Endothelial cell (in vitro differentiated cells): Measurements from ENCODE around the gene ARHGEF4. TPM values are rescaled to one million over a fixed set of nuclear protein-coding genes. Genes with fewer than 3 reads are reported as not detected.

ENCODE experiments used
- DNase-seq: peaks from one replicate; pipeline ENCODE4 v3.0.0; 2021; ENCODE audit warnings: low spot score
- H3K27ac Mint-ChIP-seq: one replicate; pipeline ENCODE4 v1.8.0; 2021; ENCODE audit warnings: mixed read lengths, inconsistent platforms; ENCODE audit not compliant: unreplicated experiment
- H3K27me3 Mint-ChIP-seq: one replicate; pipeline ENCODE4 v1.8.0; 2021; ENCODE audit warnings: mild to moderate bottlenecking, moderate library complexity, mixed read lengths, inconsistent platforms; ENCODE audit not compliant: unreplicated experiment
- H3K36me3 Mint-ChIP-seq: one replicate; pipeline ENCODE4 v1.8.0; 2021; ENCODE audit warnings: mild to moderate bottlenecking, low read depth, mixed read lengths, inconsistent platforms; ENCODE audit not compliant: unreplicated experiment
- H3K4me1 Mint-ChIP-seq: one replicate; pipeline ENCODE4 v1.8.0; 2021; ENCODE audit warnings: mild to moderate bottlenecking, mixed read lengths, inconsistent platforms; ENCODE audit not compliant: unreplicated experiment
- H3K4me3 Mint-ChIP-seq: one replicate; pipeline ENCODE4 v1.8.0; 2021; ENCODE audit warnings: mild to moderate bottlenecking, mixed read lengths, inconsistent platforms; ENCODE audit not compliant: unreplicated experiment
- H3K9me3 Mint-ChIP-seq: one replicate; pipeline ENCODE4 v1.8.0; 2021; ENCODE audit warnings: mixed read lengths, inconsistent platforms; ENCODE audit not compliant: unreplicated experiment
- total RNA-seq: library from RNA; stranded (reverse); fragmentation: NEBNext Ultra II Directional; extraction: Animal tissue kit (Norgen Biotek cat#: 25700); gene quantifications from one replicate; pipeline ENCODE4 v1.2.1, GENCODE V29; 2021; ENCODE audit not compliant: unreplicated experiment
- TF ChIP-seq, protein P1 (sequence below): fragments of 200-600 bp; sonication (generic); IDR thresholded peaks from one replicate; pipeline ENCODE4 v1.5.0; 2021; ENCODE audit warnings: antibody characterized with exemption; ENCODE audit not compliant: unreplicated experiment

ARHGEF4 gene
- total RNA-seq, 1 donor from 2014 or later = 10.3 TPM

DNA sequence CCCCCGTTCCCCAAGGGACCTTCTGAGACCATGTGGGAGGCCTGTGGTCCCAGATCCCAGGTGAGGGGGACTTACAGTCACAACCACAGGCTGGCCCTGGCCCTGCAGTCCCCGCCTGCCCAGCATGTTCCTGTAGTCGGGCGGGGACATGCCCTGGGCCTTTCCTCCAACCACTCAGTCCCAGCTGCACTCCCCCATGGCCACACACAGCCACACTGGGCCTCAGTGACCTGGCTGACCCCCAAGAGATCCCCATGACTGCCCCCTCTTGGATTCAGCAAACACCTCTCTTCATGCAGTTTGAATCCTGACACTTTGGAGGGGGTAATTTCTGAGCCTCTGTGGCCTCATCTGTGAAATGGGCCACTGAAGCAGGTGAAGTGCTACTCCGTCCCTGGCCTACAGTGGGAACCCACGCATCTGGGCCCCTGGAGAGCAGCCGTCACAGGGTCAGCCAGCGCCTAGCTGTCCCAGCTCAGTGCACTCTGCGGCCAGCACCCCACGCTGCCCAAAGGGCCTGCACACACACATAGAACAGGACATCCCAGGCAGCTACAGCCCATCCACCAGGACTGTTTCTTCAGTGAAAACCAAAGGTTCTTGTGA is 12.7 kb upstream of the ARHGEF4 start:
- DNase-seq = no peak
- no peak overlapping the region for H3K27ac Mint-ChIP-seq

DNA sequence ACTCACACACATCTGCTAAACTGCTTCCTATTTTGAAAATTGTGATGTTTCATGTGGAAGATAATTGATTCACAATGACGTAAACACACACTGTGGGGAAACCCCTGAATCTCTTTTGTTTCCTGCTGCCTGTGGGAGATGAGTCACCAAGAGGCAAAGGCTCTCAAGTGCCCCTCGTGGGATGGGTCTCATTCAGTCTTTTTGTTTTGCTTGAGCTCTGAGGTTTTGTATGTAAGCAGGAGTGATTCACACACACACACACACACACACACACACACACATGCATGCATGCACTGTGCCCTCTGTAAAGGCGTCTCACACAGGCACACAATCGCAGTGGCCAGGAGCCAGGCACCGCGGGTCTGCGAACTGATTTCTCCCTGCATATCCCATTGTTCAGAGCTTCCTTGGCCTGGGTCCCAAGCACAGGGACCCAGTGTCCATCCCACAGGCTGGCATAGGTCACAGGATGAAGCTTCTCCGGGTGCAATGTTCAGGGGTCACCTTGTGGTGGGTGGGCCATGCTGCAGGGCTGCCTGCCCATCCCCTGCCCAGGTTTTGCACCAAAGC is 12.1 kb upstream of the ARHGEF4 start:
- Mint-ChIP-seq H3K4me3 (no peak overlapping the region), H3K27ac (no peak overlapping the region), H3K9me3 (no peaks in the 10 kb centered on the region), H3K27me3 (peaks cover 6% of the 10 kb centered on the region), H3K36me3 (no peaks in the 10 kb centered on the region), H3K4me1 (peaks cover 4% of the 10 kb centered on the region)
- TF ChIP-seq, protein P1, sequence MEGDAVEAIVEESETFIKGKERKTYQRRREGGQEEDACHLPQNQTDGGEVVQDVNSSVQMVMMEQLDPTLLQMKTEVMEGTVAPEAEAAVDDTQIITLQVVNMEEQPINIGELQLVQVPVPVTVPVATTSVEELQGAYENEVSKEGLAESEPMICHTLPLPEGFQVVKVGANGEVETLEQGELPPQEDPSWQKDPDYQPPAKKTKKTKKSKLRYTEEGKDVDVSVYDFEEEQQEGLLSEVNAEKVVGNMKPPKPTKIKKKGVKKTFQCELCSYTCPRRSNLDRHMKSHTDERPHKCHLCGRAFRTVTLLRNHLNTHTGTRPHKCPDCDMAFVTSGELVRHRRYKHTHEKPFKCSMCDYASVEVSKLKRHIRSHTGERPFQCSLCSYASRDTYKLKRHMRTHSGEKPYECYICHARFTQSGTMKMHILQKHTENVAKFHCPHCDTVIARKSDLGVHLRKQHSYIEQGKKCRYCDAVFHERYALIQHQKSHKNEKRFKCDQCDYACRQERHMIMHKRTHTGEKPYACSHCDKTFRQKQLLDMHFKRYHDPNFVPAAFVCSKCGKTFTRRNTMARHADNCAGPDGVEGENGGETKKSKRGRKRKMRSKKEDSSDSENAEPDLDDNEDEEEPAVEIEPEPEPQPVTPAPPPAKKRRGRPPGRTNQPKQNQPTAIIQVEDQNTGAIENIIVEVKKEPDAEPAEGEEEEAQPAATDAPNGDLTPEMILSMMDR = no peak
- no peak for DNase-seq

More for the DNA sequence above, 12.7 kb upstream of the ARHGEF4 start:
- Mint-ChIP-seq H3K9me3 (no peaks in the 10 kb centered on the region), H3K4me1 (peaks cover 4% of the 10 kb centered on the region), H3K4me3 (no peak overlapping the region), H3K36me3 (no peaks in the 10 kb centered on the region), H3K27me3 (peaks cover 6% of the 10 kb centered on the region)
- TF ChIP-seq, protein P1 = no peak

DNA sequence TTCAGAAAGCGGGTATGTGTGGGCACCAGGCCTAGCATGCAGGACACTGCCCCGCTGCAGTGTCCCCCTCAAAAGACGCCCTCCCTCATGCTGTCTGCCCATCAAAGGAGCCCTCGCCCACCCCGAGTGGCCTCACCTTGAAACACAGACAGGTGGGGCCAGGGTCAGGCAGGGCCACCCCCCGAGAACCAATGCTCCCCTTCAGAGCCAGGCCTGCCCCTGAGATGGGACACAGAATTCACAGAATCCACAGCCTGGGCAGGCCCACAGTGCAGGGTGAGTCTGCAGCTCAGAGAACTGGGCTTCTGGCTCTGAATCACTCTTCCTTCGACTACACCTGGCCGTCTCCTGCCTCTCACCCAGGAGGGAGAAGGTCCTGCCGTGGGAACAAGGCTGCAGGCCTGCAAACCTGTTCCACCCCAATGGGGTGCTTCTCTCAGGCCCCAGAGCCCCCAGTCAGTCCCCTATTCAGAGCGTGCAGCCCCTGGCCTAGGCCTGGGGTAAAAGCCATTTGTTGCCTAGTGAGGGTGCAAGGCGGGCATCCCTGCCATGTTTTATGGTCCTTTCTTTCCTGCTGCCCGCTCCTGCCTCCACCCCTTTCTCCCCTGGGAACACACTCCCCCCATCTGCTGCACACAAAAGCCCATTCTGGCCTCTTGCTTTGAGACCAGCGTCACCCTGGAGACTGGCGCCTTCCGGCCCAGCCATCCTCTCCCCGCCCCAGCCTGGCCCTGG is 11.3 kb upstream of the ARHGEF4 start:
- Mint-ChIP-seq H3K36me3 (no peaks in the 10 kb centered on the region), H3K4me1 (peaks cover 4% of the 10 kb centered on the region), H3K27ac (no peak overlapping the region), H3K4me3 (no peak overlapping the region), H3K27me3 (peaks cover 8% of the 10 kb centered on the region), H3K9me3 (no peaks in the 10 kb centered on the region)
- TF ChIP-seq, protein P1 = no peak
- no peak for DNase-seq

DNA sequence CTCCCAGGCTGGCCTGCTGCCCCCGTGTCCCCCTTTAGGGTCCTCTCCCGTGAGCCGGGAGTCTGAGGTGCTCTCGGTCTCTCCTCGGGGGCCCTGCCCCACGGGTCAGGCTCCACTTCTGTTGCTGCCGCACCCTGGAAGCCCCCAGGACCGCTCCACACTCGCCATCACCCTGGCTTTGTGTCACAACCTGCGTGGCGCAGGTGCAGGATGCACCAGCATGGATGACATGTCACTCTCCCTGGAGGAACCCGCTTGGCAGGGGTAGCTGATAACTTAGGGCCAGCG is 10.8 kb upstream of the ARHGEF4 start:
- Mint-ChIP-seq H3K27me3 (peaks cover 12% of the 10 kb centered on the region), H3K4me1 (peaks cover 4% of the 10 kb centered on the region), H3K27ac (no peak overlapping the region), H3K9me3 (no peaks in the 10 kb centered on the region), H3K4me3 (no peak overlapping the region), H3K36me3 (no peaks in the 10 kb centered on the region)
- TF ChIP-seq, protein P1 = no peak
- DNase-seq = no peak

DNA sequence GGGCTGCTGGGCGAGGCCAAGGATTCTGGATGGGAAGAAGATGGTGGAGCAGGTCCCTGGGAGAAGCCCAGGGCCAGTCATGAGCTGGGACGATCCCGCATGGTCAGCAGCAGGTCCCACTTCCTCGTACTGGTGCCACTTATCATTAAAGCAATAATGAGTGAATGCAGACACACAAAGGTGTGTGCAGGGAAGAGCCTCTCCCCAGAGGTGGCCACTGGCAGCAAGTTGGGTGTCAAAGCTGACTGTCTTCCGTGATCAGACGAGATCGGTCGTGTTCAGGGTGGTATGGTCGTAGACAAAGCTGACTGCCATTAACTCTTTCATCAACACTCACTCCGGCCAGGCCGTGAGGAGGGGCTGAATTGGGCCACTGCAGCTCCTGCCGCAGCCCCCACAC is 10.3 kb upstream of the ARHGEF4 start:
- H3K4me3 Mint-ChIP-seq = no peak overlapping the region
- peaks cover 14% of the 10 kb centered on the region for H3K27me3 Mint-ChIP-seq
- no peak for DNase-seq
- H3K27ac Mint-ChIP-seq = no peak overlapping the region
- no peaks in the 10 kb centered on the region for H3K36me3 Mint-ChIP-seq
- TF ChIP-seq, protein P1 = no peak
- H3K9me3 Mint-ChIP-seq = no peaks in the 10 kb centered on the region
- H3K4me1 Mint-ChIP-seq = peaks cover 4% of the 10 kb centered on the region
